Measurements from ENCODE around the gene DGKD.

DGKD gene

DNA sequence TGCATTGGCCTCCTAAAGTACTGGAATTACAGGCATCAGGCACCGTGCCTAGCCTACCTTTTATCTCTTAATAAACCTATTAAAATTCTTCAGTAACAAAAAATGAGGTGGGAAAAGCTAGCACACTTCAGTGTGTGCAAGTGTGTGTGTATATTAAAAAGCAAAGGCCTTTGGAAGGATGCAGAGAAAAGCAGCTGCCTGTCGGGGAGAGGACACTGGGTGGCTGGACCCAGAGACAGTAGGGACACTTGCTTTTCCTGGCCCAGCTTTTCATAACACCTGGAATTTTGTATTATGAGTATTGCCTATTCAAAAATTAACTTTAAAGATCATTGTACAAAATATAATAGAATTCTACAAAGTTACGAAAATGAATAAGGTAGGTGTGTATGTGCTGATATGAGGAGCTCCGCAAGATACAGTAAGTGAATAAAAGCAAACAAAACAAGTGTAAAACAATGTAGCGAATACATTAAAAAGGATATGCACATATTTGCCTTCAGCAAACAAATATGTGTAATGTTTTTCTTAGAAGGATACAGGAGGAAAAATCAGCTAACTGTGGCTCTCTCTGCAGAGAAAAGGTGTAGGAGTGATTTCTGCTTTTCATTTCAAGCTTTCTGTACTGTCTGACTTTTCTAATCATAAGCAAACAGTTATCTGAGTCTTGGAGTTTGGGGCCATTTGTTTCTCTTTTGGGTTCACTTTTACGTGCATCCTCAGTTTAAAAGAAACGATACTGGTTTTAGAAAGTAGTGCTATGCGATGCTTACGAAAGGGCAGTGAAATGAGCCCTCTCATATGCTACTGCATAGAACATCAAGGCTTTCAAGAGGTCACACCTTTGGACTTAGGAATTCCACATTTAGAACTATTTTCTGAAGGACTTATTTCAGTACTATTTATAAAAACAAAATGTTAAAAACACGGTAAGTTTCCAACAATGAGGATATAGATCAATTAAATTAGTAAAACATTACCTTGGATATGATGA, 141.5 kb downstream of the DGKD start:
- DNase-seq (ENCODE audit: low read depth in 3 of 3): no peak

DNA sequence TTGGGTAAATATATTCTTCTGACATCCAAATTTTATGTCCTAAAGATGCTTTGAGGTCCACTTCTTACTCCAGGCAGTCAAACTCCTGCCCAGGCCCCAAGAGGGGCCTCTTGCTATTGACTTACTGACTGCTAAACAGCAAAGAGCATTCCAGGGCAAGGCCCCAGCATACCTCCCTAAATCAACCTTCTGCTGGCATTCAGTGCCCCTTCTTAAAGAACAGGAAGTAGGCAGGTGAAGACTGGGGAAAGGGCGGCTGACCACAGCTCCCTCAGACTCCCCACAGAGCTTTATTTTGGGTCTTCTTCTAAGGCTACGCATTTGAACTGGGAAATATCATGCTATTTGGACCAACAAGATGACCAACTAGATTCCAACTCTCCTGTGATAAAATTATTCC, 143.4 kb downstream of the DGKD start:
- DNase-seq (ENCODE audit: low read depth in 3 of 3): no peak

DNA sequence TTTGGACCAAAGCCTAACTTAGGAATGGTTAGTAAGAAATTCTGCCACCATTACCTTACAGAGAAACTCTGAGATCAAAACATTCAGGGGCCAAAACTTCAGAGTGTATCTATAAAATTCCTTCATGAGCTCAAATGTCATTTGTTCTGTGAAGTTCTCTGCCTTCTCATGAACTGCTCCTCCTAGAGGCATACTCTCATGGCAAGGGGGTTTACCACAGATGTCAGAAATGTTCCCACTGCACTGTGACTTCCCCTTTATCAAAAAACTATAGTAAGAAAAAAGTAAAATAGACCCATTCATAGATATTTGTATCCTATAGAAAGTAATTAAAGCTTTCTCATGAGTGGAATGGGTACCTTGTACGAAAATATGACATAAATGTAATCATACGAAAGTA, 143.8 kb downstream of the DGKD start:
- no peak for DNase-seq (ENCODE audit: low read depth in 3 of 3)

DNA sequence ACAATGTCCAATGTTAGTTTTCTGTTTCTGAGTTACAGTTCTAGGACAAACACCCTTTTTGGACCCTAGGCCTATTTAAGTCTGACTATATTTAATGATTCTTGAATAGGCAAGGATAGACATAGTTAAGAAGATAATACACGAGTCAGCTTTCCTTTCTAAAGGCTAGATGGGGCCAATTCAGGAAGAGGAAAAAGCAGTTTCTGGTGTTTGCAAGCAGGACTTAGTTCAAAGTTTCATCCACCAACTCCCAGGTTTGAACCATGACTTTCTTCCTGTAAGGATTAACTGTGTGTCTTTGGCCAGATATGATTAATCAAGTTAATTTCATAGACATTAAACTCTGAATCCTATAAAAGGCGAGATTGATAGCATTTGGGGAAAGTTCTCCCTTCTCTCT, 145.6 kb downstream of the DGKD start:
- DNase-seq (ENCODE audit: low read depth in 3 of 3): no peak

DNA sequence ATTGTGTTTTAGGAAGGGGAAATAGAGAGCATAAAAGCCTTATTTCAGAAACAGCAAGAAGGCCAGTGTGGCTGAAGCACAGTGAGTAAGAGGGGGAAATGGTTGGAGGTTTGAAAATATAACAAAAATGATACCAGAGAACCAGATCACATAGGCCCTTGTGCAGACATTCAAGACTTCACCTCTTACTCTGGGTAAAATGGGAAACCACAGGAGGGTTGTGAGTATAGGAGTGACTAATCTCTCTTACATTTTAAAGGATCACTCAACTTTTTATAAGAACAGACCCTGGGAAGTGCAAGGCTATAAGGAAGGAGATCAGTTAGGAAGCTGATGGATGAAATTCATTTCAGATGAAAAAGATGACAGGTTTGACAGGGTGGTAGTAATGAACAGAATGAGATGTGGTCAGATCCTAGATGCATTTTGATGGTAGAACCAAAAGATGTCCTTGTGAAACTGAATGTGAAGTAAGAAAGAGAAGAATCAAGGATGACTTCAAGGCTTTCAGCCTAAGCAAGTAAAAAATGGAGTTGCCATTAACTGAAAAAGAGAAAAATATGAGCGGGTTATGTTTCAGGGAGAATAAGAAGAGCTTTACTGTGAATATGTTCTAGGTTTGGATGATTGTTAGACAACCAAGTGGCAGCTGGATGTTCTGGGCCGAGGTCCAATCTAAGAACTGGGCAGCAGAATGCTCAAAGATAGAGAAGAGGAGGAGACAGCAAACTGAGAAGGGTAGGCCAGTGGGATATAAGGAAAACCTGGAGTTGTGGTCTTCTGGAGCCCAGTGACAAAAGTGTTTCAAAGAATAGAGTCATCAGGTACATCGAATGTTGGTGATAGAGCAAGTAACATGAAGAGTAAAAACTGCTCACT, 147.1 kb downstream of the DGKD start:
- no peak for DNase-seq (ENCODE audit: low read depth in 3 of 3)

DNA sequence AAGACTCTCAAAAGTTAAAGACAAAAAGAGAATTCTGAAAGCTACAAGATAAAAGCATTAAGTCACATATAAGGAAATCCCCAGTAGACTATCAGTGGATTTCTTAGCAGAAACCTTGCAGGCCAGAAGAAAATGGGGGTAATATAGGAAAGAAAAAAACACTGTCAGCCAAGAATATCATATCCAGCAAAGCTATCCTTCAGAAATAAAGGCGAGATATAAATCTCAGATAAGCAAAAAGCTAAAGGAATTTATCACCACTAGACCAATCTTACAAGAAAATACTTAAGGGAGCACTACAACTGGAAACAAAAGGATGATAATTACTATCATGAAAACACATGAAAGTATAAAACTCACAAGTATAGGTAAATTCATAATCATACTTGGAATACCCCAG, 149.2 kb downstream of the DGKD start:
- no peak for DNase-seq (ENCODE audit: low read depth in 3 of 3)

DNA sequence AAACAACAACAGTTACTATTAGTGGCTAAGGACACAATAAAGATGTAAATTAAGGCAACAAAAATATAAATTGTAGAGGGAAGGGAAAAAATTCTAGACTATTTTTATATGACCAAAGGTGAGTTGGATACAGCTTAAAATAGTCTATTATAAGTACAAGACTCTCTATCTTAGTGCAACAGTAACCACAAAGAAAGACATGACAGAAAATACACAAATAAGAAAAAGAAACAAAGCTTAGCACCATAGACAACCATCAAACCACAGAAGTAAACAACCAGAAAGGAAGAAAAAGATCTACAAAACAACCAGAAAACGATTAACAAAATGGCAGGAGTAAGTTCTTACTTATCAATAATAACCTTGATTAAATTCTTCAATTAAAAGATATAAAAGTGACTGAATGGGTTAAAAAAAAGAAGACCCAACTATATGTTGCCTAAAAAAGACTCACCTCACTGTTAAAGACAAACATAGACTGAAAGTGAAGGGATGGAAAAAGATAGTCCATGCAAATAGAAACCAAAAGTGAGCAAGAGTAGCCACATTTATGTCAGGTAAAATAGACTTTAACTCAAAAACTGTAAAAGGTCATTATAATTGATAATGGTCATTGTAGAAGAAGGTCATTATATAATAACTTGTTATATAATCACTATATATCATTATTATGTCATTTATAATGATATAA, 149.8 kb downstream of the DGKD start:
- DNase-seq (ENCODE audit: low read depth in 3 of 3): no peak

DNA sequence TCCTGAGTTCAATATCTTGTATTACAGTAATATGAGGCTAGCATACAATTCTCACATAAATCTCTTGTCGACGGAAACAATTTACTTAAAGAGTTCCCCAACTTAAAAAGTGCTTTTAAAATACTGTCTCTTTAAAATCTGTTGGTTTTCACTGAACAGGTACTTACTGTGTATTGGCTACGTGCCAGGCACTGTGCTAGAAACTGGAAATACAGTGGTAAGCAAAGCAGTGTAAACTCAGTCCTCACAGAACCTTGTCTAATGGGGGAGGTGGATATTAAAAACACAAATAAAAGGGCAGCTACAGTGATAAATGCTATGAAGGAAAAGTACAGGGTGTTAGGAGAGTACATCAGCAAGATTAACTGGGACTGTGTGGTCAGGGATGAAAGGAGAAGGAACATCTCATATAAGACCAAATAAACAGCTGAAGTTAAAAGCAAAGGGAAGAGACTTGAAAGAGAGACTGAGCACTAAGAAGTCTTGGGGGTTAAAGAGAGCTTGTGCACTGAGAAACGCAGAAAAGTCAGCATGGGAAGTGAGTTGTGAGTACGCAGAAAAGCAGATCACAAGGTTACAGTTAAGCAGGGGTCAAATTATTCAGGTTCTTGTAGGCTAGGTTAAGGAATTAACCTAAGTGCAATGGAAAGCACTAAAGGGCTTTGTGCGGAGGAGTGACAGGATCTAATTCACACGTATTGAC, 159.8 kb downstream of the DGKD start:
- no peak for DNase-seq (ENCODE audit: low read depth in 3 of 3)

DNA sequence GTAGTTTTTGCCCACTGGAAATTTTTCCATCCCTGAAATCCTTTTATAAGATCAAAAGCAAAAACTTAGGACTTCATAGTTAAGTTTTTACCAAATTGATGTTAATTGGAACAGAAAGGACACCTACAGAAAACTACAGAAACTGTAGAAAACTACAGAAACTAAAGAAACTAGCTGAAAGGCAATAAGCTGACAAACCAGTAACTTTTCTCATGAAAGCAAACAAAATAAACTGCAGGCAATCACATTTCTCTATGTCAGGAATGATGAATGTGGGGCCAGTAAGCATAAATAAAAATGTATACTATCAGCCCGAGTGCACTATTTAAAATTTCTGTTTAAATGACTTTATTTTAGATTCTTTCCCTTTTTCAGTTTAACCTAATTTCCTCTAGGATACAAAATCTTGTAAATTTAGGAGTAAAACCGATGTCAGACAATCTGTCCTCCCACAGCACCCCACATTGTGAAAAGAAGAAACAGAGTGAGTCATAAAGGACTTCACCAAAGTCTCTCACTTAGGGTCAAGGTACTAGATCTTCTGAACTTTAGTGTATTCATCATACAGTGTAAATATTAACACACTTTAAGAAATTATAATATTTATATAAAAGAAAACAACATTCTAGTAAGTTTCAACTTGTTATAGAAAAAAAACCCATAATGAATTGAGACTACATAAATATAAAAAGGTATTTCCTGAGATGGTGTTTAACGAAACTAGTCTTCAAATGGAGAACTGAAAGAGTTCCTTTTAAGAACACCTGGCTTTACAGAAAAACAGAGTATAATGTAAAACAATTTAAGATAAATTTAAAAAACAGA, 165.7 kb downstream of the DGKD start:
- no peak for DNase-seq (ENCODE audit: low read depth in 3 of 3)

All from stimulated activated CD4-positive, alpha-beta T cell treated with anti-CD3 and anti-CD28 coated beads, TNF-alpha, amount 100 ng/mL, for 48 hours (primary cell).